GM10266 (cell line): Measurements from ENCODE around the gene FXYD7.

Source experiments
- DNase-seq: peaks from one replicate; pipeline ENCODE4 v3.0.0; 2012; ENCODE audit errors: extremely low spot score
- CTCF ChIP-seq: IDR thresholded peaks from 2 replicates; pipeline ENCODE4 v1.5.1; 2012; ENCODE audit warnings: mild to moderate bottlenecking, low read depth; ENCODE audit not compliant: control insufficient read depth, insufficient read depth; ENCODE audit errors: missing control alignments

The FXYD7 gene

GRCh38 chr19:35143231-35143715, at the start of gene FXYD7:
Gene FXYD7, plus strand, starts transcription at chr19:35143255. Its CDS starts 79 bp downstream, at chr19:35143334.
- no peak for DNase-seq
- TF ChIP-seq CTCF = no peak

- TF ChIP-seq CTCF = no peak
- no peak for DNase-seq
Observed at GRCh38 chr19:35093430-35093829, 49.6 kb upstream of the FXYD7 start.

GRCh38 chr19:35093941-35094647, 49.0 kb upstream of the FXYD7 start:
- no peak for DNase-seq
- no peak for TF ChIP-seq CTCF

GRCh38 chr19:35094656-35095055, 48.4 kb upstream of the FXYD7 start:
- DNase-seq = no peak
- TF ChIP-seq CTCF = no peak

- no peak for DNase-seq
- no peak for TF ChIP-seq CTCF
Observed at GRCh38 chr19:35095667-35096368, 47.2 kb upstream of the FXYD7 start.

- TF ChIP-seq CTCF = no peak
Observed at GRCh38 chr19:35098413-35099049, 44.5 kb upstream of the FXYD7 start.

More at GRCh38 chr19:35098413-35099049, 44.5 kb upstream of the FXYD7 start:
- DNase-seq = no peak
